ENCODE results near the gene MSRB3.
"Not testable (repeated sequence)": the region's sequence is repeated elsewhere in the genome, so short reads cannot be mapped to it uniquely, and the experiment has no call there.

MSRB3 gene

GRCh38 chr12:65278576-65279368, at the start of gene MSRB3:
Gene MSRB3 (plus strand): TSS chr12:65278683. CDS start chr12:65308580, 29,897 bp downstream.
- DNase-seq (ENCODE audit: low read depth in 2 of 2) = no peak

- DNase-seq (ENCODE audit: low read depth in 2 of 2) = no peak
These were observed 49.0 kb upstream of the MSRB3 start for GRCh38 chr12:65229441-65229840.

GRCh38 chr12:65232476-65233077, 45.9 kb upstream of the MSRB3 start:
- no peak for DNase-seq (ENCODE audit: low read depth in 2 of 2)

GRCh38 chr12:65237153-65237552, 41.3 kb upstream of the MSRB3 start:
- DNase-seq (ENCODE audit: low read depth in 2 of 2) = no peak

GRCh38 chr12:65238609-65239008, 39.9 kb upstream of the MSRB3 start:
- no peak for DNase-seq (ENCODE audit: low read depth in 2 of 2)

- DNase-seq (ENCODE audit: low read depth in 2 of 2) = no peak
These were observed 29.5 kb upstream of the MSRB3 start for GRCh38 chr12:65248656-65249633.

GRCh38 chr12:65252515-65252914, 26.0 kb upstream of the MSRB3 start:
- no peak for DNase-seq (ENCODE audit: low read depth in 2 of 2)

GRCh38 chr12:65257986-65258385, 20.5 kb upstream of the MSRB3 start:
- no peak for DNase-seq (ENCODE audit: low read depth in 2 of 2)

- no peak for DNase-seq (ENCODE audit: low read depth in 2 of 2)
These were observed 19.0 kb upstream of the MSRB3 start for GRCh38 chr12:65259501-65259900.

GRCh38 chr12:65263777-65264176, 14.7 kb upstream of the MSRB3 start:
- no peak for DNase-seq (ENCODE audit: low read depth in 2 of 2)

- no peak for DNase-seq (ENCODE audit: low read depth in 2 of 2)
These were observed 12.1 kb upstream of the MSRB3 start for GRCh38 chr12:65266408-65266807.

GRCh38 chr12:65269603-65270002, 8.9 kb upstream of the MSRB3 start:
- DNase-seq (ENCODE audit: low read depth in 2 of 2) = no peak

- no peak for DNase-seq (ENCODE audit: low read depth in 2 of 2)
These were observed 3.7 kb upstream of the MSRB3 start for GRCh38 chr12:65274602-65275272.

- no peak for DNase-seq (ENCODE audit: low read depth in 2 of 2)
These were observed 2.9 kb upstream of the MSRB3 start for GRCh38 chr12:65275627-65276026.

GRCh38 chr12:65276916-65277530, 1.5 kb upstream of the MSRB3 start:
- no peak for DNase-seq (ENCODE audit: low read depth in 2 of 2)

GRCh38 chr12:65277994-65278575, 398 bp upstream of the MSRB3 start:
- no peak for DNase-seq (ENCODE audit: low read depth in 2 of 2)

- DNase-seq (ENCODE audit: low read depth in 2 of 2) = no peak
These were observed 1.1 kb downstream of the MSRB3 start for GRCh38 chr12:65279369-65280112.

- DNase-seq (ENCODE audit: low read depth in 2 of 2) = no peak
These were observed 1.8 kb downstream of the MSRB3 start for GRCh38 chr12:65280306-65280705.

GRCh38 chr12:65282840-65283239, 4.4 kb downstream of the MSRB3 start:
- no peak for DNase-seq (ENCODE audit: low read depth in 2 of 2)

GRCh38 chr12:65285532-65285931, 7.0 kb downstream of the MSRB3 start:
- DNase-seq (ENCODE audit: low read depth in 2 of 2) = not testable (repeated sequence)
